Activated B cell treated with CpG ODN at 0.5 μM for 24 hours (primary cell): ENCODE measurements around the gene SYNE3. TPM values are rescaled to one million over a fixed set of nuclear protein-coding genes. Genes with fewer than 3 reads are reported as not detected.
"Not testable (repeated sequence)": the region's sequence is repeated elsewhere in the genome, so short reads cannot be mapped to it uniquely, and the experiment has no call there.

ENCODE experiments used
- ATAC-seq: fragments of 200-7000 bp; cut with Tn5 transposase; one replicate; pipeline ENCODE4 v1.10.0; 2021; ENCODE audit warnings: low read depth, mild to moderate bottlenecking, moderate library complexity
- CTCF ChIA-PET: fragments of 350-600 bp; sonication (Branson Sonifier 250); formaldehyde crosslinking; loops from one replicate; lab custom pipeline; 2021; ENCODE audit warnings: antibody characterized with exemption; lab: Charles Lee
- POLR2A ChIA-PET: fragments of 350-600 bp; sonication (Branson Sonifier 250); formaldehyde crosslinking; loops from one replicate; lab custom pipeline; 2021; ENCODE audit warnings: antibody characterized with exemption; lab: Charles Lee
- DNase-seq: peaks from one replicate; pipeline ENCODE4 v3.0.0; 2022
- H3K27ac Mint-ChIP-seq: one replicate; pipeline ENCODE4 v1.8.0; 2020; ENCODE audit warnings: mixed read lengths
- H3K27me3 Mint-ChIP-seq: one replicate; pipeline ENCODE4 v1.8.0; 2021; ENCODE audit warnings: mixed read lengths
- H3K36me3 Mint-ChIP-seq: one replicate; pipeline ENCODE4 v1.8.0; 2021; ENCODE audit warnings: low read depth, mixed read lengths
- H3K4me1 Mint-ChIP-seq: one replicate; pipeline ENCODE4 v1.8.0; 2021; ENCODE audit warnings: mixed read lengths
- H3K4me3 Mint-ChIP-seq: one replicate; pipeline ENCODE4 v1.8.0; 2020; ENCODE audit warnings: mild to moderate bottlenecking, mixed read lengths
- H3K9me3 Mint-ChIP-seq: one replicate; pipeline ENCODE4 v1.8.0; 2020; ENCODE audit warnings: mixed read lengths
- CTCF ChIP-seq: fragments of 200-600 bp; IDR thresholded peaks from one replicate; pipeline ENCODE4 v1.8.0; 2022; ENCODE audit warnings: antibody characterized with exemption, mild to moderate bottlenecking
- intact Hi-C: fragments of 100-400 bp; cut with micrococcal nuclease; formaldehyde crosslinking; loops from one replicate; pipeline ENCODE4 v1.15.1; 2024
- total RNA-seq: library from RNA; stranded (reverse); gene quantifications from 2 replicates; pipeline ENCODE4 v1.2.3, GENCODE V29; 2022

SYNE3 gene
- total RNA-seq, 1 donor from 2014 or later: 104 TPM

GRCh38 chr14:95513291-95513690 is 3.2 kb downstream of the SYNE3 start:
- Mint-ChIP-seq H3K27ac (peak overlapping the region; percentile 51), H3K36me3 (peaks cover 47% of the 10 kb centered on the region), H3K27me3 (no peaks in the 10 kb centered on the region), H3K9me3 (no peaks in the 10 kb centered on the region), H3K4me1 (peaks cover 79% of the 10 kb centered on the region), H3K4me3 (peak overlapping the region; percentile 37)
- intact Hi-C loops: no loop called here
- ChIA-PET CTCF (interaction anchor here (4.9 kb wide), 1 partner anchor 14 kb away, joined by 27 read pairs; no protein-coding TSS in a partner anchor), POLR2A (interaction anchor here (0.8 to 8.2 kb wide), 5 partner anchors 10 to 49 kb away, joined by 3 to 113 read pairs (median 4); partner anchors contain the start of gene GLRX5)
- TF ChIP-seq CTCF: no peak
- DNase-seq: no peak
- ATAC-seq: no peak

DNA sequence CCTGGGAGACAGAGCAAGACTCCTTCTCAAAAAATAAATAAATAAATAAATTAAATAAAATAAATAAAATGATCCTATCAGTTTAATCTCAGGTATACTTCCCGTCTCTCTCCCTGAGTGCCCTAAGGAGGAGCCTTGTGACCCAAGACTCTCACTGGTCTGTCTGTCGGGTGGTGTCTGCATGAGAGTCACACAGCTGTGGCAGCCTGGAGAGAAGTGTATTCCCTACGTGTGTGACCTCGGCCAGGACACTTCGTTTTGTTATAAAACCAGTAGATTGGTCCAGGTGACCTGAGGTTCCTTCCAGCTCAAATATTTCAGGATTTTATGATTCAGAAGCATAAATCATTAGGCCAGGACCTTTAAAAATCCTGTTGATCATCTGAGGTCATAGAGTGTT is 4.8 kb downstream of the SYNE3 start:
- Mint-ChIP-seq H3K36me3 (peaks cover 61% of the 10 kb centered on the region), H3K27ac (no peak overlapping the region), H3K4me1 (peaks cover 80% of the 10 kb centered on the region), H3K27me3 (no peaks in the 10 kb centered on the region), H3K4me3 (no peak overlapping the region), H3K9me3 (no peaks in the 10 kb centered on the region)
- intact Hi-C loops: no loop called here
- TF ChIP-seq CTCF: no peak
- no peak for DNase-seq
- POLR2A ChIA-PET: interaction anchor here (0.6 to 0.7 kb wide), 2 partner anchors 16 to 81 kb away, joined by 4 to 5 read pairs; no protein-coding TSS in a partner anchor
- CTCF ChIA-PET: no interaction called here
- ATAC-seq: no peak

DNA sequence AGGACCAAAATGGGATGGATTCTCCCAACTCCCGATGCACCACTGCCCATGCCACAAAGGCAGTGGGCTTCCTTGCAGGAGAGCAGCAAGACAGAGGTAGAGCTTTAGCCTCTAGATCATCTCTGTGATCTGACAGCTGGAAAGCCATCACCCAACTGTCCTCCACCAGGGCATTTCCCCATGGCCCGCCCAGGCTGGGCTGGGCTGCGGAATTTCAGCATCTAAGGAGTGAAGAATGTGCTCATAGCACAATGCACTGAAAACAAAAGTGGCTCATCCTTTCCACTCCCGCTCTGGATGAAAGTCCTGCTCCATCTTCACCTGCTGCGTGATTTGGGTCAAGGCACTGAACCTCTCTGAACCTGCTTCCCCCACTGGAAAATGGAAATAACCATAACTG is 5.6 kb downstream of the SYNE3 start:
- ATAC-seq: no peak
- Mint-ChIP-seq H3K27ac (no peak overlapping the region), H3K4me3 (no peak overlapping the region), H3K4me1 (peaks cover 86% of the 10 kb centered on the region), H3K36me3 (peaks cover 68% of the 10 kb centered on the region), H3K27me3 (no peaks in the 10 kb centered on the region), H3K9me3 (no peaks in the 10 kb centered on the region)
- ChIA-PET POLR2A (interaction anchor here (3.4 kb wide), 1 partner anchor 8 kb away, joined by 12 read pairs; no protein-coding TSS in a partner anchor), CTCF (no interaction called here)
- intact Hi-C loops: no loop called here
- no peak for TF ChIP-seq CTCF
- DNase-seq: no peak

GRCh38 chr14:95510344-95510743 is 6.1 kb downstream of the SYNE3 start:
- H3K27me3 Mint-ChIP-seq, intact Hi-C loops, DNase-seq, H3K9me3 Mint-ChIP-seq, H3K4me3 Mint-ChIP-seq, CTCF ChIA-PET, ATAC-seq: not testable (repeated sequence)
- peak overlapping the region; percentile 41 for H3K27ac Mint-ChIP-seq
- peaks cover 70% of the 10 kb centered on the region for H3K36me3 Mint-ChIP-seq
- POLR2A ChIA-PET: interaction anchor here (3.4 kb wide), 1 partner anchor 9 kb away, joined by 12 read pairs; no protein-coding TSS in a partner anchor
- H3K4me1 Mint-ChIP-seq: peaks cover 87% of the 10 kb centered on the region

- ATAC-seq (no peak), DNase-seq (no peak)
- POLR2A ChIA-PET: interaction anchor here (3.4 kb wide), 1 partner anchor 9 kb away, joined by 12 read pairs; no protein-coding TSS in a partner anchor
- no peak for TF ChIP-seq CTCF
- H3K4me1 Mint-ChIP-seq: peaks cover 88% of the 10 kb centered on the region
- no peaks in the 10 kb centered on the region for H3K9me3 Mint-ChIP-seq
- intact Hi-C loops: no loop called here
- CTCF ChIA-PET: interaction anchor here (0.9 kb wide), 1 partner anchor 18 kb away, joined by 3 read pairs; no protein-coding TSS in a partner anchor
- H3K27ac Mint-ChIP-seq: no peak overlapping the region
- peak overlapping the region; percentile 33 for H3K4me3 Mint-ChIP-seq
- H3K27me3 Mint-ChIP-seq: no peaks in the 10 kb centered on the region
- H3K36me3 Mint-ChIP-seq: peaks cover 72% of the 10 kb centered on the region
These were observed 7.0 kb downstream of the SYNE3 start for GRCh38 chr14:95509495-95509894.
